GM21360 (cell line): ENCODE measurements around the gene RLN1.
"Not testable (repeated sequence)": the region's sequence is repeated elsewhere in the genome, so short reads cannot be mapped to it uniquely, and the experiment has no call there.

Source experiments
- ATAC-seq: cut with Tn5 transposase; IDR thresholded peaks from one replicate; pipeline ENCODE4 v1.9.1; 2021; ENCODE audit warnings: mild to moderate bottlenecking, moderate library complexity; ENCODE audit not compliant: unreplicated experiment

The RLN1 gene, protein sequence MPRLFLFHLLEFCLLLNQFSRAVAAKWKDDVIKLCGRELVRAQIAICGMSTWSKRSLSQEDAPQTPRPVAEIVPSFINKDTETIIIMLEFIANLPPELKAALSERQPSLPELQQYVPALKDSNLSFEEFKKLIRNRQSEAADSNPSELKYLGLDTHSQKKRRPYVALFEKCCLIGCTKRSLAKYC

GRCh38 chr9:5338992-5339981 lies at the start of gene RLN1:
Gene RLN1 (minus strand): TSS chr9:5339876. CDS start chr9:5339746, 130 bp downstream.
- peak; percentile 98 for ATAC-seq

DNA sequence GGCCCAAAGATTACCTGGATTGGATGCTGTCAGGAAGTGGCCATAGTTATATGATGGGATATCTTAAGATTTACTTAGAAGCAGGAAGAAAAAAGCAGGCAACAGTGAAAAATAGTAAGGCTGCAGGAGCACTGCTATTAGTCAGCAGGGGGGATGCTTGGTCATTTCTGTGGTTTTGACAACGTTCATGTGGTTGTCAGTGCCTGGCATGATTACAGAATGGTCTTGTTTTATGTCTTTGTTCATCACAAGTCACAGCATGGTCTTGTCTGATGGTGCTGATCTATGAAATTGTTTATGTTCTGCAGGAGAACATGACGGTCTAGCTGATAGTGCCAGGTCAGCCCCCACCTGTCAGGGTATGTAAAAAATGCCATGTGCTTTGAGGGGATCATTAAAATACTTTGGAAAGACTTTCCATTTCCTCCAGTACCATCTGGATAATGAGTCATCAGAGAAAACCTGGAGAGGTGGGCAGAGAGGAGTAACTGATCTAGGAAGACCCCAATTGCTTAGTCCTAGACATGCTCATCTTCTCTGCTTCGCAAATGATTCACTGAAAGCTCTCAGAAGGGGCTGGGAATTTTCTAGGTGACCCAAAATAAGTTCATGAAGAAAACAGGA lies 49.5 kb upstream of the RLN1 start:
- ATAC-seq = no peak

- ATAC-seq = no peak
These were observed 48.5 kb upstream of the RLN1 start for GRCh38 chr9:5388026-5388819.

DNA sequence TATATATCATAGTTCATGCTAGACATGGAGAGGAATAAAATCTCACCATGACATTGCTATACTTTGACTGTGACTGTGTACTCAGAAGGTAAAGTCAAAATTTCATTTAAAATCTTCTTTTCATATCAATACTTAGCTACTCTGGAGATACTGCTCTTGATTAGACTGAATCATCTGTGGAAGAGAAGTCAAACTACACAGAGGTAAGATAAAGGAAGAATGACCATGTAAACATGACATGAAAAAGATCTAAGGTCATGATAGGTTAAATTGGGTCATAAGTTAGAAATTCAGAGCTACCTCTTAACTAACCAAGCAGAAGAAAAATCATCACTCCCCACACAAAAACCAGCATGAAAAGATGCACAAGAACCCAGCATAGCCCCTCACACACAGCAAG lies 44.8 kb upstream of the RLN1 start:
- ATAC-seq = no peak

DNA sequence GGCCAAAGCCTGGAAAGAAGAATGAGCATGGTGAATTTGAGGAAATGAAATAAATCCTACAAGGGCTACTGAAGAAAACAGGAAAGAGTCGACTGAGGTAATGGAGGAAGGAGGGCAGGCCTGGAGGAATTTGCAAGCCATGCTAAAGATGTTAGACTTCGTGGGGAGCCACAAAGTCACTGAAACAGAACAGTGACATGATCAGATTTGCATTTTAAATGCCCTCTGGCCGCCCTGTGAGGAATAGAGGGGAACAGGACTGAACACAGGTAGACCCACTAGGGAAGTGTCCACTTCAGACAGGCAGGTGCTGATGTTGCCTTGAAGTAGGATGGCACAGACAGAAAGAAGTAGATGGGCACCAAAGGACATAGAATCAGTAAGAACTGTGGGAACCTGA lies 42.8 kb upstream of the RLN1 start:
- no peak for ATAC-seq

DNA sequence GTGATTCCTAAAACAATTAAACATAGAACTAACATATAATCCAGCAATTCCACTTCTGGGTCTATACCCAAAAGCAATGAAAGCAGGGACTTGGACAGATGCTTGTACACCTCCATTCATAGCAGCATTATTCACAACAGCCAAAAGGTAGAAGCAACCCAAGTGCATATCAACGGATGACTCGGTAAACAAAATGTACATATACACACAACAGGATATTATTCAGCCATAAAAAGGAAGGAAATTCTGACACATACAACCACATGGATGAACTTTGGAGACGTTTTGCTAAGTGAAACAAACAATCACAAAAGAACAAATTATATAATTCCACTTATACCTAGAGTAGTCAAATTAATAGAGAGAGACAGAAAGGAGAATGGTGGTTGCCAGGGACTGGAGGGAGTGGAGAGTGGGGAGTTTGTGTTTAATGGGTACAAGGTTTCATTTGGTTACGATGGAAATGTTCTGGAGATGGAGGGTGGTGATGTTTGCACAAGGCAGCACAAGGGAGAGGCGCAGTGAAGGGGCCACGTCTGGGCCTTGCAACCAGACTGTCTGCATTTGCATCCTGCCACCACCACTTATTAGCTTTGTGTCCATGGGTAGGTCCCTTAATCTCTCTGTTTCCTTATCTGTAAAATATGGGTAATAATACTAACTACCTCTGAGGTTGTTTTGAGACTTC lies 36.3 kb upstream of the RLN1 start:
- no peak for ATAC-seq

- ATAC-seq = no peak
These were observed 35.4 kb upstream of the RLN1 start for GRCh38 chr9:5375091-5375490.

DNA sequence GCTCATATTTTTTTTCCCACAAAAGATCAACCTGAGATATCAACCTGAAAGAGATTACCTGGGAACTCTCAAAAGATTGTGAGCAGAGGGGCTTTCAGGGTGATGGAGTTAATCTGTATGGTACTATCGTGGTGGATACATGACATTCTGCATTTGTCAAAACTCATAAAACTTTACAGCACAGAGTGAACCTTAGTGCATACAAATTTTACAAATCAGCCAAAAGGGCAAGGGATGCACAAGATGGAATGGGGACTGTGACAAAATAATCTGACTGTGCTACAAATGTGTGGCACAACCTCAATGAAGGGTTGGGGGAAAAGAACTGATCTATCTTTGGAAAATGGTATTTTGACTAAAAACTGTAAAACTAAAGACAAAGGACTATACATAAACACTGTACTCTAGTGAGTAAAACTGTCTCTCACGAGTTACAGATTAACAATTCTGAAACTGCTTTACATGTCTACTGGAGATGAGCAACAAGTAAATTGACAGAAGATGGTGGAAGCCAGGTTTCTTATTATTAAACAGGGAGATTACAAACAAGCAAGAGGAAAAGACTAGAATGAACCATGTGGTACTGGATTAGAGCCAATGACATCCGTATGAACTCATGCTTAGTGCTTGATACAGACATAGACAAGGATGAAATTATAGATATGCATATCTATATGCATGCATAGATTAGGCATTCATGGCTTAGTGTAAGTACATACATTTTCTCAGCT lies 24.8 kb upstream of the RLN1 start:
- ATAC-seq = peak; percentile 82

- ATAC-seq = no peak
These were observed 21.8 kb upstream of the RLN1 start for GRCh38 chr9:5361326-5362010.

DNA sequence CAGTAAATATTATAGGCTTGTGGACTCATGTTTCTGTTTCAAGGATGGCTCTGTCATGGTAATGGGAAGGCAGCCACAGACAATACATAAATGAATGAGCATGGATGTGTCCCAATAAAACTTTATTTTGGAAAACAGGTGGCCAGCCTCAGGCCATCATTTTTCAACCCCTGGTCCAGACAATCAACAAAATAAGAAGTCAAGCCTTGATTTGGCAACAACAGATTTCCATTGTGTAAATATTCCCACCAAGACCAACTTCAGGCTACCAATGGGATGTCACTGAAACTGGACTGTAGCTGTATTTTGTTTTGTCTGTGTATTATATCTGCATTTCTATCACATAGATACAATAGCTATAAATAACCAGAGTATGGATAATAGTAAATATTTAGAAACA lies 20.7 kb upstream of the RLN1 start:
- ATAC-seq = no peak

- ATAC-seq = no peak
These were observed 17.9 kb upstream of the RLN1 start for GRCh38 chr9:5357431-5358105.

DNA sequence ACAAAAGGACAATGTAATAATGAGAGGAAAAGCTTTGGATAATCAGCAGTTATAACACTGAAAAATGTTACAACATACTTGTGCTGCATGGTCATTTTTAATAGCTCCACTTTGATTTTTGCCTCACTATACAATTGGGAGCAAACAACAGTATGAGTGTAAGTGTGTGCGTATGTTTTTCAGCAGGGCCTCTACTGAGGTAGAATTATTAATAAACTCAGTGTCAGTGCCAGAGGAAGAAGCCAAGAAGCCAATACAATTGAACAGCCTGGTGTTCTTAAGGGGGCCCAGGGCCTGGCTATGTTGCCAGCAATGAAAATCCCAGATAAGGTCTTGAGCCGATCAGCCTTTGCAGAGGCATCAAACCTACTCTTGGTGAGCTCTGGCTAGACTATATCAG lies 16.1 kb upstream of the RLN1 start:
- no peak for ATAC-seq

DNA sequence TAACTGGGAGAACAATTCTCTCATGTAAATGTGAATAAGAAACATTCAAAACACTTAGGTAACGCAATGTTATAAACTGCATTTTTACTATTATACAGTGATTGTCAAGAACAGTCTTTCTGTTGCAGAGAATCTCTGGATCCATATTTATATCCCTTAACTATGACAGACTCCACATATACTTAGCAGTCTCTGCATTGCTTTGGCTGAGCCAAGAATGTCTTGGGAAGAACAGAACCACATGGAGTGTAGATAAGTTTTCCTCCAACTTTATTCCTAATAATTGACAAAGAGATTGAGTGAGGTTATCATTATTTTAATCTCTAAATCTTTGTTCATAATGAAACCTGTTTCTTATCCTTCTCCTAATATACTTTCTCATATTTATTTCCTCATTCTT lies 15.6 kb upstream of the RLN1 start:
- ATAC-seq = no peak

- no peak for ATAC-seq
These were observed 14.5 kb upstream of the RLN1 start for GRCh38 chr9:5354184-5354583.

DNA sequence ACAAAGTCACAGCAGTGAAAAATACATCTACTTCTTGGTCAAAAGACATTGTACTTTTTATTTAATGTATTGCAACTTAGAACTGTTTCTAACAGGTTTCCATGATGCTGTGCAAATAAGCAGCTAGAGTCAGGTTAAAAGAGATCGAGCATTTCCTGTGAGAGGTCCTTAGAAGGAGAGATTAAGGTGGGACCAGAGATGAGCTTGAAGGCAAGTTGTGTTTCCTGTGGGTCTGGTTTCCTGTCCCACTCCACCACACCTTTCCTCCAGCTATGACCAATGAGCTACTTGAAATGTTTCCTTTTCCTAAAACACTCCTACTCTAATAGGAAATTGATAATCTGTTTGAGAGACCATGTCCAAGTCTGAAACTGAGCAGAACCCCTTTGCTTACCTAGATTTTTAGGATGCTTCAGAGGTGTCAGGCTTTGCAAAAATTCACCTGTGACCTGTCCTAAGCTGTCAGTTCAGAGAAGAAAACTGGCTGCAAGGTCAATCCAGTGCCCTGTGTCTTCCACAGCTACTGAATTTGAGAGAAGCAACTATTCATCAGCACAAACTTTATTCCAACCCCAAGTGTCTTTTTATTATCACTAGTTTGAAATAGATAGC lies 13.1 kb upstream of the RLN1 start:
- ATAC-seq = no peak

GRCh38 chr9:5336688-5337087 lies 3.0 kb downstream of the RLN1 start:
- ATAC-seq = no peak

DNA sequence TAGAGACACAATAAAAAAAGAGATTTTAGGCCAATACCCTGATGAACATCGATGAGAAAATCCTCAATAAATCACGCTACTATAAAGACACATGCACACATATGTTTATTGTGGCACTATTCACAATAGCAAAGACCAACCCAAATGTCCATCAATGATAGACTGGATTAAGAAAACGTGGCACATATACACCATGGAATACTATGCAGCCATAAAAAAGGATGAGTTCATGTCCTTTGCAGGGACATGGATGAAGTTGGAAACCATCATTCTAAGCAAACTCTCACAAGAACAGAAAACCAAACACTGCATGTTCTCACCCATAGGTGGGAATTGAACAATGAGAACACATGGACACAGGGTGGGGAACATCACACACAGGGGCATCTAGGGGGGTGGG lies 8.4 kb downstream of the RLN1 start:
- ATAC-seq = not testable (repeated sequence)

- ATAC-seq = no peak
These were observed 12.7 kb downstream of the RLN1 start for GRCh38 chr9:5326893-5327548.
